Measurements from ENCODE around the gene MIEF2. TPM values are rescaled to one million over a fixed set of nuclear protein-coding genes. Genes with fewer than 3 reads are reported as not detected.

MIEF2 gene
- total and polyA plus RNA-seq, 10 of the 15 experiments (the other 5 are each of a cell fraction or from before 2014, with no cell fraction given): 0.16 to 9.2 (median 4.1) TPM

DNA sequence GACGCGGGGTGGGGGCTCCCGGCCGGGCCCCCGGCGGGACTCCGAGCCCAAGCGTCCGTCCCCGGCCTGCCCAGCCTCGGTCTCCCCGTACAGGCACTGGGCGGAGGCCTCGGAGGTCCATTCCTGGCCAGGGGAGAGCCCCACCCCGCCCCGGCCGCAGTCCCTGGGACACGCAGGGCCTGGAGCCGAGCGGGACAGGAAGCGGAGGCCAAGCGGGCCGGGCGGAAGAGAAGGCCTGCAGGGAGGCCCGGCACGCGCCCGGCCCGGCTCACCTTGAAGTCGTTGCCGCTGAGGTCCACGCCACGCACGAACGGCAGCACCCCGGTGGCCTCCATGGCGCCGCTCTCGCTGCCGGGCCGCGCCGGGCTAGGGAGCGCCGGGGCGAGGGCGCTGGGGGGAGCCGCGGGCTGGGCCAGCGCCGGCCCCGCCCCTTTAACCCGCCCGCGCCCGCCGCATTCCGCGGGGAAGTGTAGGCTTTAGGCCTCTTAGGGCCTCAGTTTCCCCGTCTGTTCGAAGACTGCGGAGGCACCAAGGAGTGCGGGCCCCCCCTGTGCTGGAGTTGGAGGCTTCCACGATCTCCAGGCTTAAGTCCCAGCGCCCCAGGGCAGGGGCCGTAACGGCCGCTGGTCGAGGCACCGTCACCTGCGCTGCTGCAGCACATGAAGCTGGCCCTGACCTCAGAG lies 2.0 kb upstream of the MIEF2 start, which contains the start of gene FLII (continued):
- TF ChIP-seq, protein P1, sequence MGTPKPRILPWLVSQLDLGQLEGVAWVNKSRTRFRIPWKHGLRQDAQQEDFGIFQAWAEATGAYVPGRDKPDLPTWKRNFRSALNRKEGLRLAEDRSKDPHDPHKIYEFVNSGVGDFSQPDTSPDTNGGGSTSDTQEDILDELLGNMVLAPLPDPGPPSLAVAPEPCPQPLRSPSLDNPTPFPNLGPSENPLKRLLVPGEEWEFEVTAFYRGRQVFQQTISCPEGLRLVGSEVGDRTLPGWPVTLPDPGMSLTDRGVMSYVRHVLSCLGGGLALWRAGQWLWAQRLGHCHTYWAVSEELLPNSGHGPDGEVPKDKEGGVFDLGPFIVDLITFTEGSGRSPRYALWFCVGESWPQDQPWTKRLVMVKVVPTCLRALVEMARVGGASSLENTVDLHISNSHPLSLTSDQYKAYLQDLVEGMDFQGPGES (IDR thresholded peaks at IDR 0.05): no peak
- TF ChIP-seq STAT1 (conservative IDR thresholded peaks at IDR 0.05) (0 out of 2 replicates have a peak, but pooled peaks have one; percentile 20), RCOR1 (conservative IDR thresholded peaks at IDR 0.05; ENCODE audit: low read depth, low read length) (no peak), TARDBP (IDR thresholded peaks at IDR 0.05; ENCODE audit: borderline replicate concordance) (no peak), TCF3 (IDR thresholded peaks at IDR 0.05; ENCODE audit: borderline replicate concordance, insufficient read depth, low read depth, low read length) (0 out of 2 replicates have a peak, but pooled peaks have one; percentile 56), RFX5 (IDR thresholded peaks at IDR 0.05; ENCODE audit: low read depth, low read length) (no peak), NFIC (IDR thresholded peaks at IDR 0.05; ENCODE audit: low read depth, low read length) (no peak), SMAD1 (IDR thresholded peaks at IDR 0.05; ENCODE audit: low read depth, partially characterized antibody) (no peak), SIN3A (IDR thresholded peaks at IDR 0.05; ENCODE audit: low read depth, low read length) (0 out of 2 replicates have a peak, but pooled peaks have one; percentile 5), HDGF (IDR thresholded peaks at IDR 0.05) (0 out of 2 replicates have a peak, but pooled peaks have one; percentile 19), YY1 (IDR thresholded peaks at IDR 0.05; ENCODE audit: low read depth, low read length) (peak; percentile 66), POLR2AphosphoS5 (IDR thresholded peaks at IDR 0.05; ENCODE audit: low read length) (no peak), DPF2 (IDR thresholded peaks at IDR 0.05) (peak; percentile 68), GATAD2B (conservative IDR thresholded peaks at IDR 0.05; ENCODE audit: low read depth) (peak; percentile 96), POLR2AphosphoS2 (IDR thresholded peaks at IDR 0.05; ENCODE audit: low read depth, low read length) (peak; percentile 8; the same call in 1 of the 2 replicates), ATF7 (IDR thresholded peaks at IDR 0.05; ENCODE audit: low read depth) (0 out of 2 replicates have a peak, but pooled peaks have one; percentile 21), ZSCAN29 (IDR thresholded peaks at IDR 0.05) (peak; percentile 69; the same call in 1 of the 2 replicates), EGR1 (IDR thresholded peaks at IDR 0.05; ENCODE audit: borderline replicate concordance in 1 of 2, low read depth in 2 of 2, low read length in 2 of 2) (peak in 1 of 2 experiments; percentile 18; a peak in 1 of 3 replicates), NR2F1 (conservative IDR thresholded peaks at IDR 0.05) (peak; percentile 75; the same call in 1 of the 2 replicates), SMARCA5 (IDR thresholded peaks at IDR 0.05) (peak; percentile 75), ZNF24 (IDR thresholded peaks at IDR 0.05) (0 out of 2 replicates have a peak, but pooled peaks have one; percentile 39), JUND (IDR thresholded peaks at IDR 0.05; ENCODE audit: low read depth, low read length) (no peak), POU2F2 (IDR thresholded peaks at IDR 0.05; ENCODE audit: borderline replicate concordance, low read depth, low read length) (0 out of 3 replicates have a peak, but pooled peaks have one; percentile 0)
- TF ChIP-seq, protein P2, sequence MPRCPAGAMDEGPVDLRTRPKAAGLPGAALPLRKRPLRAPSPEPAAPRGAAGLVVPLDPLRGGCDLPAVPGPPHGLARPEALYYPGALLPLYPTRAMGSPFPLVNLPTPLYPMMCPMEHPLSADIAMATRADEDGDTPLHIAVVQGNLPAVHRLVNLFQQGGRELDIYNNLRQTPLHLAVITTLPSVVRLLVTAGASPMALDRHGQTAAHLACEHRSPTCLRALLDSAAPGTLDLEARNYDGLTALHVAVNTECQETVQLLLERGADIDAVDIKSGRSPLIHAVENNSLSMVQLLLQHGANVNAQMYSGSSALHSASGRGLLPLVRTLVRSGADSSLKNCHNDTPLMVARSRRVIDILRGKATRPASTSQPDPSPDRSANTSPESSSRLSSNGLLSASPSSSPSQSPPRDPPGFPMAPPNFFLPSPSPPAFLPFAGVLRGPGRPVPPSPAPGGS (IDR thresholded peaks at IDR 0.05; ENCODE audit: borderline replicate concordance, insufficient read depth, low read depth, low read length, poor library complexity, severe bottlenecking): no peak
- TF ChIP-seq, protein P3, sequence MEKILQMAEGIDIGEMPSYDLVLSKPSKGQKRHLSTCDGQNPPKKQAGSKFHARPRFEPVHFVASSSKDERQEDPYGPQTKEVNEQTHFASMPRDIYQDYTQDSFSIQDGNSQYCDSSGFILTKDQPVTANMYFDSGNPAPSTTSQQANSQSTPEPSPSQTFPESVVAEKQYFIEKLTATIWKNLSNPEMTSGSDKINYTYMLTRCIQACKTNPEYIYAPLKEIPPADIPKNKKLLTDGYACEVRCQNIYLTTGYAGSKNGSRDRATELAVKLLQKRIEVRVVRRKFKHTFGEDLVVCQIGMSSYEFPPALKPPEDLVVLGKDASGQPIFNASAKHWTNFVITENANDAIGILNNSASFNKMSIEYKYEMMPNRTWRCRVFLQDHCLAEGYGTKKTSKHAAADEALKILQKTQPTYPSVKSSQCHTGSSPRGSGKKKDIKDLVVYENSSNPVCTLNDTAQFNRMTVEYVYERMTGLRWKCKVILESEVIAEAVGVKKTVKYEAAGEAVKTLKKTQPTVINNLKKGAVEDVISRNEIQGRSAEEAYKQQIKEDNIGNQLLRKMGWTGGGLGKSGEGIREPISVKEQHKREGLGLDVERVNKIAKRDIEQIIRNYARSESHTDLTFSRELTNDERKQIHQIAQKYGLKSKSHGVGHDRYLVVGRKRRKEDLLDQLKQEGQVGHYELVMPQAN (conservative IDR thresholded peaks at IDR 0.05): peak; percentile 88
- TF ChIP-seq, protein P4, sequence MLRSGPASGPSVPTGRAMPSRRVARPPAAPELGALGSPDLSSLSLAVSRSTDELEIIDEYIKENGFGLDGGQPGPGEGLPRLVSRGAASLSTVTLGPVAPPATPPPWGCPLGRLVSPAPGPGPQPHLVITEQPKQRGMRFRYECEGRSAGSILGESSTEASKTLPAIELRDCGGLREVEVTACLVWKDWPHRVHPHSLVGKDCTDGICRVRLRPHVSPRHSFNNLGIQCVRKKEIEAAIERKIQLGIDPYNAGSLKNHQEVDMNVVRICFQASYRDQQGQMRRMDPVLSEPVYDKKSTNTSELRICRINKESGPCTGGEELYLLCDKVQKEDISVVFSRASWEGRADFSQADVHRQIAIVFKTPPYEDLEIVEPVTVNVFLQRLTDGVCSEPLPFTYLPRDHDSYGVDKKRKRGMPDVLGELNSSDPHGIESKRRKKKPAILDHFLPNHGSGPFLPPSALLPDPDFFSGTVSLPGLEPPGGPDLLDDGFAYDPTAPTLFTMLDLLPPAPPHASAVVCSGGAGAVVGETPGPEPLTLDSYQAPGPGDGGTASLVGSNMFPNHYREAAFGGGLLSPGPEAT (IDR thresholded peaks at IDR 0.05; ENCODE audit: low read depth): no peak

Measured in GM12878 (cell line).